Stimulated activated effector memory CD8-positive, alpha-beta T cell treated with anti-CD3 and anti-CD28 coated beads, Interleukin-12 subunit alpha, Interleukin-12 subunit beta, amount 100 ng/mL, for 72 hours (primary cell): ENCODE data around the gene ZNF618.
"Not testable (repeated sequence)": the region's sequence is repeated elsewhere in the genome, so short reads cannot be mapped to it uniquely, and the experiment has no call there.

Experiments
- ATAC-seq: fragments of 150-1000 bp; cut with Tn5 transposase; 2 replicates; pipeline ENCODE4 v1.10.0; 2021
- DNase-seq, 2 donors: peaks; one replicate each; pipeline ENCODE4 v3.0.0; 2021 to 2022; ENCODE audit warnings: low spot score in 2 of 2
- H3K27ac Mint-ChIP-seq: one replicate; pipeline ENCODE4 v1.8.0; 2022; ENCODE audit warnings: mild to moderate bottlenecking, mixed read lengths
- H3K36me3 Mint-ChIP-seq: one replicate; pipeline ENCODE4 v1.8.0; 2022; ENCODE audit warnings: mild to moderate bottlenecking, mixed read lengths
- H3K4me1 Mint-ChIP-seq: one replicate; pipeline ENCODE4 v1.8.0; 2022; ENCODE audit warnings: mixed read lengths
- H3K4me3 Mint-ChIP-seq: one replicate; pipeline ENCODE4 v1.8.0; 2022; ENCODE audit warnings: mild to moderate bottlenecking, mixed read lengths
- H3K9me3 Mint-ChIP-seq: one replicate; pipeline ENCODE4 v1.8.0; 2022; ENCODE audit warnings: mixed read lengths

ZNF618 gene

DNA sequence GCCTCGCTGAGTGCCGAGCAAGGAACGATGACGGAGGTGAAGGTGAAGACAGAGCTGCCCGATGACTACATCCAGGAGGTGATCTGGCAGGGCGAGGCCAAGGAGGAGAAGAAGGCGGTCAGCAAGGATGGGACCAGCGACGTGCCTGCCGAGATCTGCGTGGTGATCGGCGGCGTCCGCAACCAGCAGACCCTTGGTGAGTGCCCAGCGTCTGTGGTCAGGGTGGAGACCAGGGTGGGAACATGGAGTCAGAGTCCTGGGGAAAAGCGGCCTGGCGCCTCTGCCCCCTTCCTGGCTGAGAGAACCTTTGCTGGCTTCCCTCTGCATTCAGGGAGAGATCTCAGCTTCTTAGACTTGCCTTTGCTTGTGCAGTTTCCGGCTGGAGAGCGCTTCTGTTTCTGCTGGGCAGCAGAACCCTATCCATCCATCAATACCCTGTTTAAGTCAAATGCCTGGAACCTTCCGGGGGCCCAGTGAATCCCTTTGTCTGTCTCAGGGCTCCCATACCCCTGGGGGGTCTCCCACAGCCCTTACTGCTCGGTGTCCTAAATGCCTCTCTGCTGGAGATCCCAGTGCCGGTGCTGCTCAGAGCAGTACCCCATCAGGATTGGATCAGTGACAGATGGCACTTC, 112.4 kb downstream of the ZNF618 start:
- Mint-ChIP-seq H3K4me1 (no peaks in the 10 kb centered on the region), H3K9me3 (no peaks in the 10 kb centered on the region), H3K4me3 (no peak overlapping the region), H3K27ac (no peak overlapping the region), H3K36me3 (no peaks in the 10 kb centered on the region)
- DNase-seq (no peak), ATAC-seq (no peak)

DNA sequence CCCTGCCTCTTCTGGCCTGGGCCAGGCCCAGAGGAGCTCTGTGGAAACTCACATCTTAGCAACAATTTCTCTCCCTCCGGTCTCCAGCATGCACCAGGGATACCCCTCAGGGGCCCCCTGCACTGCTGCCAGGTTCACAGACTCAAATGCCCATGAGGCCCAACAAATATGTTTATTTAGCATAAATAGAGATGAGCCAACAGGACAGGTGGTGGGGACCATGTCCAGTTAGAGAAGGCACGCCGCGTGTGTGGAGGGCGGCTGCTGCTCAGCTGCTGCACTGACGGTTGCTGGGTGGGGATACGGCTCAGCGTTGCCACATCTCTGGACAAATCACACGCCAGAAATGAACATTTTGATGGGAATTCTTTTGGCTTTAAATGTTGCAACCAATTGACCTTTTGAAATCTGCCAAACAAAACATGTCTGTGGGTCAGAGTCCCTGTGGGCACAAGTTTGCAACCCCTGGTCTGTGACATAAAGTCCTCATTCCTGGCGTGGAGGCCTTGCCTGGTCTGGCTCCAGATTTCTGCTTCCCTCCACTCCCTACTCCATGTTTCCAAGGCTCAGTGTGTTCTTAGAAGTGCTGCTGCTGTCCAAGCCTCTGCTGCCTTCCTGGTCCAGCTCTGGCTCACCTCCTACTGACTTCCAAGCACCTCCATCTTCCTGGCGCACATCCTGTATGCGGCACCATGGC, 113.1 kb downstream of the ZNF618 start:
- Mint-ChIP-seq H3K27ac (no peak overlapping the region), H3K9me3 (no peaks in the 10 kb centered on the region), H3K4me1 (no peaks in the 10 kb centered on the region), H3K36me3 (no peaks in the 10 kb centered on the region), H3K4me3 (no peak overlapping the region)
- DNase-seq = no peak
- ATAC-seq = no peak

DNA sequence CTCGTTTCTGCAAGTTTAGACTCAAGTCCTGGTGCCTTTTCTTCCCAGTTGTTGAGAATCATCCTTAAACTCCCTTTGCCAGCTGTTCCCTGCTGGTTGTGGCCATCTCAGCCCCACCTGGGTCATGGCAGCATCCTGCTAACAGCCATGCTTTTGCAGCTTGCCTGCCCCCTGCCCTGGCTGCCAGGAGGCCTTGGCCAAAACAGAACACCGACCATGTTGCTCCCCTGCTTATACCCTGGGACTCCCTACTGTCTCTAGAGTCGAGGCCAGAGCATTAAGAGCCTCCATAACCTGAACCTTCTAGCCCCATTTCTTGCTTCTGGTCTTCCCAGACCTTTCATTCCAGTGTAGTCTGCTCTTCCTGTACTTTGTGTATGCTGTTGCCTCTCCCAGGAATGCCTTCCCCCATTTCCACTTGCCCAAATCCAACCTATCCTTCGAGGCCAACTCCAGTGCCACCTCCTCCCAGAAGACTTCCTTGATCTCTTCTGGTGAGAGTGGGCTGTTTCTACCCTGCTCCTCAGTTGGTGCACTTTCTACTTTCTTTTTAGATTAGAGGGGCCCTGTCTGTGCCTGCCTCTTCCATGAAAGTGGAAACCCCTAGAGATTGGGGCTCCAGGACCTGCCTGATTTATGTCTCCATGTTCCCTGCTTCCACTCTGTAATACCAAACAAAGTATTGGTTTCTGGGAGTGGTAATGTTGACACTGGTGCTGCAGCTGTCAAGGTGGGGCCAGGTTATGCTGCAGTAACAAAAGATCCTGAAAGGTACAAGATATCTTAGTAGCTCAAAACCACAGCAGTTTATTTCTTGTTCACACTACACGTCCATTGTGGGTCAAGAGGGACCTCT, 113.8 kb downstream of the ZNF618 start:
- H3K9me3 Mint-ChIP-seq = no peaks in the 10 kb centered on the region
- no peaks in the 10 kb centered on the region for H3K4me1 Mint-ChIP-seq
- DNase-seq (no peak), ATAC-seq (no peak)
- H3K36me3 Mint-ChIP-seq = no peaks in the 10 kb centered on the region
- H3K27ac Mint-ChIP-seq = no peak overlapping the region
- H3K4me3 Mint-ChIP-seq = no peak overlapping the region

DNA sequence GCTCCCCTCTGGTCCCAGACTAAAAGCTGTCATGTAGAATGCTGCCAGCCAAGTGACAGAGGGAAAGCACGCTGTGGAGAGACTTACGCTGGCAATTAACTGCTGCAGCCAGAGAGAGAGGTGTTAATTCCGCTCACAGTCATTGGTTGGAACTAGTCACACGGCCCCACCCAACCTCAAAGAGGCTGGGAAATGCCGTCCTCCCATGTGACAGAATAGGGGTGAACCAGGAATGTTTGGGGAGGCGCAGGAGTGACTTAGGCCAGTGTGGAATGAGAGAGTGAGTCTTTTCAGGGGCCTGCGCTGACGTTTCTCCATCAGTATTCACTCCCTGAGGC, 114.4 kb downstream of the ZNF618 start:
- no peak for DNase-seq
- Mint-ChIP-seq H3K4me3 (no peak overlapping the region), H3K9me3 (no peaks in the 10 kb centered on the region), H3K27ac (no peak overlapping the region), H3K36me3 (no peaks in the 10 kb centered on the region), H3K4me1 (no peaks in the 10 kb centered on the region)
- no peak for ATAC-seq

DNA sequence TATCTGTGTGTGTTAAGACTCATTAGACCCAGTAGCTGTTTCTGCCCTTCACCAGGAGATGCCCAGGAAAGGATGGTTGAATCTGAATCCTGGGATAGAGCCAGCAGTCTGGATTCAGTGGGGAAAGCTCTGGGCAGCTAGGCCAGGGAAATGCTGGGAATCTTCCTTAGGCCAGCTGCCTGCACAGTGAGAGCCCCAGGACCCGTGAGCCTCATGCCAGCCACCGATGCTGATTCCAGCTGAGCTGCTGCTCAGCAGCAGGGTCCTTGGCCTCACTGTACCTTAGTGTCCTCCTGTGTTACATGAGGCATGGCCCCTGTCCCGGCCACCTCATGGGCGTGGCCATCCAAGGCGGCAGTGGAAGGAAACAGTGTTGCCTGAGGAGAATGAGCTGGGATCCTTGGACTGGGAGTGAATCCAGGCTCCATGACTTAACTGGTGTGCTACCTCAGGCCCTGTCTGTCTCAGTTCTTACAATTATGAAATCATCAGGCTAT, 114.9 kb downstream of the ZNF618 start:
- Mint-ChIP-seq H3K36me3 (no peaks in the 10 kb centered on the region), H3K4me1 (no peaks in the 10 kb centered on the region), H3K27ac (no peak overlapping the region), H3K9me3 (no peaks in the 10 kb centered on the region), H3K4me3 (no peak overlapping the region)
- DNase-seq (no peak), ATAC-seq (no peak)

DNA sequence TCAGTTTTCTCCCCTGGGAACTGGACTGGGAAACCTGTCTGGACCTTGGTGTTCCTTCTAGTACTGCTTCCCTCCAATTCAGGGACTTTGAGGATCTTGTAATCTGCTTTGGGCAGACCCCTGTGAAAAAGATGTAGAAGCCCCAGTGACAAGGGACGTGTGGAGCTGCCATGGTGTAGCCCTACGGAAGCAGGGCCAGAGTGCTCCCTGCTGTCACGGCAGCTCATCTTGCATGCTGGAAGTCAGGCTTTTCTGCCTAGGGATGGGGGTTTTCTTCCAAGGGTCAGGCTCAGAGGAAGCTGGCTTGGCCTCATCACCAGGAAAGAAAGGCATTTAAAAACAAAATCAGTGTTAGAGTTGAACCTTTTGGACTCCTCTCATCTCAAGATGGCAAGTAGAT, 115.6 kb downstream of the ZNF618 start:
- no peak overlapping the region for H3K27ac Mint-ChIP-seq
- ATAC-seq = no peak
- DNase-seq = no peak
- no peak overlapping the region for H3K4me3 Mint-ChIP-seq
- no peaks in the 10 kb centered on the region for H3K9me3 Mint-ChIP-seq
- no peaks in the 10 kb centered on the region for H3K36me3 Mint-ChIP-seq
- no peaks in the 10 kb centered on the region for H3K4me1 Mint-ChIP-seq

DNA sequence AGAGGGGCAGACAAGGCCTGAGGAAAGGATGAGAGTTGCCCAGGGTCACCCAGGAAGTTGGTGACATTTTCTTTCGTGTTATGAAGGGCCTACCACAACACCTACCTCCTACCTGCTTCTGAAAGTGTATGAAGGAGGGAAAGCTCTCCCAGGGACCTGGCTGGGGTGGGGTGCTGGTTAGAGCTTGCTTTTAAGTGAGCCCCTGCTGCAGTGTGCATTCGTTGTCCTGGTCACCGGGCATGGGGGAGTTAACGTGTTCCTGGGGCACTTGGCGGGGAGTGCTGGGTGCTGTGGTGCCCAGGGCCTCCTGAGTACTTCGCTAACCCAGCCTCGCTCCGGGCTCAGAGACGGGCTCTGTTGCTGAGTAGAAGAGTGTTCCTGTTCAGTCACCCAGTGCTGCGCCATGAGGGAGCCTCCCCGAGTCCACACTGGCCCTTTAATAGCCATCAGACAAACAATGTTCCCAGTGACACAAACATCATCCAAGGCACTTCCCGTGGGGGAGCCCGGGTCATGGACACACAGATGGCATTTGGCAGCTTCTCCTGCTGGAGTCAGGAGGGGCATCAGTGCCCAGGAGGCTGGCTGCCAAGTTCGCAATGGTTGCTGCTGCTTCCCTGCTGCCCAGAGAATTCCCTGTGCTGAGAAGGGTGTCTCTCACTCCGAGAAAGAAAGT, 116.3 kb downstream of the ZNF618 start:
- no peaks in the 10 kb centered on the region for H3K4me1 Mint-ChIP-seq
- no peaks in the 10 kb centered on the region for H3K36me3 Mint-ChIP-seq
- DNase-seq (no peak), ATAC-seq (no peak)
- H3K9me3 Mint-ChIP-seq = no peaks in the 10 kb centered on the region
- no peak overlapping the region for H3K4me3 Mint-ChIP-seq
- H3K27ac Mint-ChIP-seq = no peak overlapping the region

DNA sequence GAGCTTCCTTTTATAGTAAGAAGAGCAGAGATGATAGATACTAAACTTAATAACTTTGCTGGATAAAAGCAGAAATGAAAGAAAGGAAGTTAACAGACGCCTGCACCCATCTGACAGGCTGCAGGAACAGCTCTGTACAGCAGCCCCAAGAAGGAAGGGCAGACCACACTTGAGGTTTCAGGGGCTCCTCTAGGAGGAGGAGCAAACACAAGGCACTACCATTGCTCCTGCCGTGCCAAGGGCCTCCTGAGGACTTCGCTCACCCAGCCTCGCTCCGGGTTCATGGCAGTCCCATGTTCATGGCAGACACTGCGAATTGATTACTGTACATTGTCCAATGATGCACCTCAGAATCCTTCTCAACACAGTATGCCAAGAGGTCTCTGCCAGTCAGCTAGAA, 116.9 kb downstream of the ZNF618 start:
- no peaks in the 10 kb centered on the region for H3K4me1 Mint-ChIP-seq
- no peaks in the 10 kb centered on the region for H3K36me3 Mint-ChIP-seq
- H3K9me3 Mint-ChIP-seq = no peaks in the 10 kb centered on the region
- H3K27ac Mint-ChIP-seq = no peak overlapping the region
- no peak for DNase-seq
- H3K4me3 Mint-ChIP-seq = no peak overlapping the region
- no peak for ATAC-seq

DNA sequence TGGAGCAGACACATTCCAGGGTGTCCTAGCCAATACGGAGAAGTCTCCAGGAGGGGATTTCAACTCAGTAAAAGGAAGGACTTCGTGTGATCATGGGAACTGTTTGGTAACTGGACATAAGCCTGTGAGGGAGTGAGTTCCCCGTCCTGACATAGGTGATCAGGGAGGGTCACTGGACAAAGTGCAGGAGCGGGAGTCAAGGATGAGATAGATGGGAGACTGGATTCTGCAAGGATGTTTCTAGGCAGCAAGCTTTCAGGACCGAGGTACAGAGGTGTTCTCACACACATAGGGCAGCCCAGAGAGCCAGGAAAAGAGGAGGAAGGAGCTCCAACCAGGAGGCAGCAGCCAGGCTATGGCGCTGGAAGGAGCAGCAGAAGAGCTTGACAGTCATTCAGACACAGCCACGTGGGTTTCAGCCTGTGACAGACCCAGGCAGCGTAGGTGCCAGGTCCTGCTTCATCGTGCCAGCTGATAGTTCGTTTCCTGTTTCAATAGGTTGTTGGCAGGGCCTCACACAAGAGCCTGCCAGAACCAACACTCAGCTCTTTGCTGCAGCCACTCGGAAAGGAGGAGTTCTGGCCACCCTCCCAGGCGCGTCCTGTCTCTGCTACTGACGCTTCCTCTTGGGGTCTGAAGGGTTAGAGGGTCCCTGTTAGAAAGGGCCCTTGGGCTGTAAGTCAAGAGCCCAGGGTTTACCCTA, 117.9 kb downstream of the ZNF618 start:
- H3K4me3 Mint-ChIP-seq = no peak overlapping the region
- no peaks in the 10 kb centered on the region for H3K9me3 Mint-ChIP-seq
- ATAC-seq (peak; percentile 22), DNase-seq (no peak)
- H3K36me3 Mint-ChIP-seq = no peaks in the 10 kb centered on the region
- no peak overlapping the region for H3K27ac Mint-ChIP-seq
- H3K4me1 Mint-ChIP-seq = no peaks in the 10 kb centered on the region

DNA sequence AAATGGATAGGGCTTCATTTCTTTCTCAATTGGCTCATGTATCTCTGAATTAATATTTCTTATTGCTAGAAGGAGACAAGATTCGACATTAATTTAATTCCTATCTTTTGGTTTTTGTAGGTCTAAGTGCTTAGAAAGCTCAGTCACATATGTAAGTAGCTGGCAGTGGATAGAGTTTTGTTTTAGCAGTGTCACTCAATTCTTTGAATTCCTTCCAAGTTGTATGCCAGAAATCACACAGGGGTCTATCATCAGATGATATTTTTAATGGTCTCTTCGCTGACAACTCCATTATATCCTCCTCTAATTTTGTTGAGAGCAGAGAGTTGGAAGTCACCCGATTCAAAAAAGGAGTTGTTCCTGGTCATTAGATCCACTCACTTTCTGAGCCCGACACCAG, 119.3 kb downstream of the ZNF618 start:
- Mint-ChIP-seq H3K36me3 (no peaks in the 10 kb centered on the region), H3K4me1 (no peaks in the 10 kb centered on the region), H3K27ac (no peak overlapping the region), H3K4me3 (no peak overlapping the region), H3K9me3 (no peaks in the 10 kb centered on the region)
- ATAC-seq (no peak), DNase-seq (no peak)

DNA sequence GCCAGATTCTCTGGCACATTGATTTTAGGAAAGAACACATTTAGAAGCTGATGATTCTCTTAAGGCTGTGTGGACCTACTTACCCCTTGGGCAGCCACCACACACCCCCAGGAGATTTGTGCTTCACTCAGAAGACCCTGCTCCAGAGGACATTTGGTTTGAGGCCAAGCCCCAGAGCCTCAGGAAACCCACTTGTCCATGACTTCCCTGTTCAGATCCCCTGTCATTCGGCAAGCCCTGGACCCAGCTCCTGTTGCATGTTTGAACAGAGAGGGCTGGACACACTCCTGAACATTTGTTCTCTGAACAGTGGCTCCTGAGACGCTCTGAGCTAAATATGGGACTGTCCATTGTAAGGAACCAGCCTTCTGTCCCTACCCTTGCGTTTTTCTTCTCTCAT, 119.9 kb downstream of the ZNF618 start:
- Mint-ChIP-seq H3K4me3 (no peak overlapping the region), H3K36me3 (no peaks in the 10 kb centered on the region), H3K27ac (no peak overlapping the region), H3K9me3 (no peaks in the 10 kb centered on the region), H3K4me1 (no peaks in the 10 kb centered on the region)
- ATAC-seq = no peak
- DNase-seq = no peak

DNA sequence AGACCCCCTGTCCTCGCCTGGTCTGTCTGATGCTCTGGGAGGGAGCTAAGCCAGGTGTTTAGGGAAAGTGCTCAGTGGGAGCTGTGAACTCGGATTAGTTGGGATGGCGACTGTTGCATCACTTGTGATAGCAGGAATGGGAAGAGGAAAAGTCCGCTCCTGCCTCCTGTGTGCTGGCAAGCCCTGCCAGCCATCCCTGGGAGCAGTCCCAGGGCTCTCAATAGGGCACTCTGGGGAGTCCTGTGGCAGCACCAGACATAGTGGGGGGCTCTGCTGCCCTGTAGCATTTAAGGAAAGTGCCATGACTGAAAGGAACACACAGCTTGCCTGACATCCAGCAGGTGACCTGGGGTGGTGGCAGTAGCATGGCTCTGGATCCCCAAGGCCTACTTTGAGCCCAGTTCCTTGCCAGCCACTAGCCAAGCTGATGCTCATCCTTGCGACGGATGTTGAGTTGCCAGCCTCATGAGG, 120.5 kb downstream of the ZNF618 start:
- no peak overlapping the region for H3K27ac Mint-ChIP-seq

DNA sequence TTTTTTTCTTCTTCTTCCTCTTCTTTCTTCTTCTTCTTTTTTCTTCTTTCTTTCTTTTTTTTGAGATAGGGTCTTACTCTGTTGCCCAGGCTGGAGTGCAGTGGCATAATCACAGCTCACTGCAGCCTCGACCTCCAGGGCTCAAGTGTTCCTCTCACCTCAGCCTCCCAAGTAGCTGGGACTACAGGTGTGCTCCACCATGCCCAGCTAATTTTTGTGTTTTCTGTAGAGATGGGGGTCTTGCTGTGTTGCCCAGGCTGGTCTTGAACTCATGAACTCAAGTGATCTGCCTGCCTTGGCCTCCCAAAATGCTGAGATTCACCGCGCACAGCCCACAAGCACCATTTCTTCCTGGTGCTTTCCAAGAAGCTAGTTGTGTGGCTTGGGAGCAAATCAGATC, 121.0 kb downstream of the ZNF618 start:
- DNase-seq, H3K4me1 Mint-ChIP-seq, H3K36me3 Mint-ChIP-seq, H3K4me3 Mint-ChIP-seq, ATAC-seq, H3K9me3 Mint-ChIP-seq, H3K27ac Mint-ChIP-seq: not testable (repeated sequence)

More for the DNA sequence above, 120.5 kb downstream of the ZNF618 start:
- DNase-seq (no peak), ATAC-seq (no peak)
- no peaks in the 10 kb centered on the region for H3K36me3 Mint-ChIP-seq
- H3K9me3 Mint-ChIP-seq = no peaks in the 10 kb centered on the region
- no peak overlapping the region for H3K4me3 Mint-ChIP-seq
- no peaks in the 10 kb centered on the region for H3K4me1 Mint-ChIP-seq

DNA sequence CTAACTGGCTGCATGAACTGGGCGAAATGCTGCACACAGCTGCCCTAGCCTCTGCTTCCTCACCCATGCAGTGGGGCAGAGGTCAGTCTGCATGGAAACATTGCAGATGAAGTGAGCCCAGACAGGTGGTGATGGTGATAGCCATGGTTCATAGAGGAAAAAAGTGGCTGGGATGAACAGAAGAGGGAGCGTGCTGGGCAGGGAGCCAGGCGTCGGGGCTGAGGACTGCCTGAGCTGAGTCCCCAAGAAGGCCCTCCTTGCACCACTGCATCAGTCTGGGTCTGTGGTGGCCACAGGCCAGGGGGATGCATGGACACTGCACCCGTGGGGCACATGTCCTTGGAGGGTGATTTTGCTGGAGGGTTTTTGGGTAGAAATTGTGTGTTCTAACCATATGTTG, 121.5 kb downstream of the ZNF618 start:
- Mint-ChIP-seq H3K4me1 (no peaks in the 10 kb centered on the region), H3K4me3 (no peak overlapping the region), H3K36me3 (no peaks in the 10 kb centered on the region), H3K27ac (no peak overlapping the region), H3K9me3 (no peaks in the 10 kb centered on the region)
- ATAC-seq (no peak), DNase-seq (no peak)

DNA sequence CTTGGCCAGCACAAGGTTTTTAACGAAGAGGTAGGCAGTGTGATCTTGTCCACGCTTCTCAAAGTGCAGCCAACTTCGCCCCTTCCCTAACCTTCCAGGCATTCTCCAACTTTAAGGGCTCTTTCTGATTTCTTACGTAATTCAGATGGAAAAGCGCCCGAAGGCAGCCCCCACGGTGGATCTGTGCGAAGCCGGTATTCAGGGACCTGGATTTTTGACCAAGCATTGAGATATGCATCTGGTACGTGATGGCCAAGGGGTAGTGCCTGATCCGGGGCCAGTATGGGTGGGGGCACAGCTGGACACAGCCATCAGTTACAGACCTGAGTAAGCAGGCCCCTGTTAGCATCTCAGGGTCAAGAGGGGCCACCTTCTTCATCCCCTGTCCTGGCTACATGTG, 122.0 kb downstream of the ZNF618 start:
- H3K27ac Mint-ChIP-seq = no peak overlapping the region
- no peaks in the 10 kb centered on the region for H3K36me3 Mint-ChIP-seq
- no peak for ATAC-seq

More for the DNA sequence above, 122.0 kb downstream of the ZNF618 start:
- Mint-ChIP-seq H3K4me3 (no peak overlapping the region), H3K9me3 (no peaks in the 10 kb centered on the region), H3K4me1 (no peaks in the 10 kb centered on the region)
- no peak for DNase-seq
